ENCODE data around the gene ZNF519. TPM values are rescaled to one million over a fixed set of nuclear protein-coding genes. Genes with fewer than 3 reads are reported as not detected.
A peak's percentile ranks its signal among the peaks of the same experiment; 100 is the strongest.
"Not testable (repeated sequence)": the region's sequence is repeated elsewhere in the genome, so short reads cannot be mapped to it uniquely, and the experiment has no call there.

The ZNF519 gene
- polyA plus RNA-seq, 1 donor from 2014 or later = 7.3 TPM

GRCh38 chr18:14151564-14152113, 19.4 kb upstream of the ZNF519 start:
- not testable (repeated sequence) for H3K4me1 Mint-ChIP-seq, H3K9me3 Mint-ChIP-seq, H3K27me3 Mint-ChIP-seq, H3K27ac Mint-ChIP-seq, H3K4me3 Mint-ChIP-seq, H3K36me3 Mint-ChIP-seq

- H3K4me3 Mint-ChIP-seq, H3K4me1 Mint-ChIP-seq, H3K27ac Mint-ChIP-seq, H3K27me3 Mint-ChIP-seq, H3K36me3 Mint-ChIP-seq, H3K9me3 Mint-ChIP-seq: not testable (repeated sequence)
Observed at GRCh38 chr18:14150766-14151165, 18.5 kb upstream of the ZNF519 start.

GRCh38 chr18:14149916-14150420, 17.7 kb upstream of the ZNF519 start:
- H3K4me1 Mint-ChIP-seq, H3K27me3 Mint-ChIP-seq, H3K4me3 Mint-ChIP-seq, H3K27ac Mint-ChIP-seq, H3K9me3 Mint-ChIP-seq, H3K36me3 Mint-ChIP-seq: not testable (repeated sequence)

GRCh38 chr18:14149121-14149850, 17.1 kb upstream of the ZNF519 start:
- H3K36me3 Mint-ChIP-seq, H3K27ac Mint-ChIP-seq, H3K4me3 Mint-ChIP-seq: not testable (repeated sequence)

GRCh38 chr18:14147935-14148865, 16.0 kb upstream of the ZNF519 start:
- H3K27me3 Mint-ChIP-seq, H3K36me3 Mint-ChIP-seq, H3K9me3 Mint-ChIP-seq, H3K4me3 Mint-ChIP-seq, H3K4me1 Mint-ChIP-seq, H3K27ac Mint-ChIP-seq: not testable (repeated sequence)

More at GRCh38 chr18:14149121-14149850, 17.1 kb upstream of the ZNF519 start:
- not testable (repeated sequence) for H3K9me3 Mint-ChIP-seq, H3K4me1 Mint-ChIP-seq, H3K27me3 Mint-ChIP-seq

- not testable (repeated sequence) for H3K36me3 Mint-ChIP-seq, H3K9me3 Mint-ChIP-seq, H3K27ac Mint-ChIP-seq, H3K4me1 Mint-ChIP-seq, H3K4me3 Mint-ChIP-seq, H3K27me3 Mint-ChIP-seq
Observed at GRCh38 chr18:14146771-14147170, 14.5 kb upstream of the ZNF519 start.

- H3K36me3 Mint-ChIP-seq, H3K4me1 Mint-ChIP-seq, H3K9me3 Mint-ChIP-seq, H3K27me3 Mint-ChIP-seq, H3K27ac Mint-ChIP-seq: not testable (repeated sequence)
- H3K4me3 Mint-ChIP-seq = peak overlapping the region in 1 of 4 donors; percentile 28
Observed at GRCh38 chr18:14145581-14146338, 13.5 kb upstream of the ZNF519 start.

GRCh38 chr18:14145021-14145420, 12.8 kb upstream of the ZNF519 start:
- H3K27ac Mint-ChIP-seq, H3K4me1 Mint-ChIP-seq, H3K36me3 Mint-ChIP-seq, H3K4me3 Mint-ChIP-seq, H3K9me3 Mint-ChIP-seq, H3K27me3 Mint-ChIP-seq: not testable (repeated sequence)

GRCh38 chr18:14144628-14144895, 12.3 kb upstream of the ZNF519 start:
- no peak overlapping the region for H3K27ac Mint-ChIP-seq
- no peaks in the 10 kb centered on the region for H3K27me3 Mint-ChIP-seq
- no peak overlapping the region for H3K4me3 Mint-ChIP-seq
- H3K9me3 Mint-ChIP-seq = no peaks in the 10 kb centered on the region
- H3K36me3 Mint-ChIP-seq = no peaks in the 10 kb centered on the region
- no peaks in the 10 kb centered on the region for H3K4me1 Mint-ChIP-seq

GRCh38 chr18:14143871-14144627, 11.8 kb upstream of the ZNF519 start:
- not testable (repeated sequence) for H3K4me3 Mint-ChIP-seq, H3K27ac Mint-ChIP-seq, H3K4me1 Mint-ChIP-seq, H3K36me3 Mint-ChIP-seq, H3K27me3 Mint-ChIP-seq, H3K9me3 Mint-ChIP-seq

- H3K27ac Mint-ChIP-seq, H3K36me3 Mint-ChIP-seq, H3K4me3 Mint-ChIP-seq, H3K9me3 Mint-ChIP-seq, H3K27me3 Mint-ChIP-seq, H3K4me1 Mint-ChIP-seq: not testable (repeated sequence)
Observed at GRCh38 chr18:14143396-14143795, 11.2 kb upstream of the ZNF519 start.

GRCh38 chr18:14142177-14142576, 9.9 kb upstream of the ZNF519 start:
- H3K4me1 Mint-ChIP-seq, H3K4me3 Mint-ChIP-seq, H3K27me3 Mint-ChIP-seq, H3K9me3 Mint-ChIP-seq, H3K27ac Mint-ChIP-seq, H3K36me3 Mint-ChIP-seq: not testable (repeated sequence)

GRCh38 chr18:14139583-14139982, 7.3 kb upstream of the ZNF519 start:
- not testable (repeated sequence) for H3K9me3 Mint-ChIP-seq, H3K4me3 Mint-ChIP-seq, H3K27ac Mint-ChIP-seq, H3K27me3 Mint-ChIP-seq, H3K4me1 Mint-ChIP-seq, H3K36me3 Mint-ChIP-seq

GRCh38 chr18:14137971-14138370, 5.7 kb upstream of the ZNF519 start:
- H3K4me3 Mint-ChIP-seq, H3K9me3 Mint-ChIP-seq, H3K4me1 Mint-ChIP-seq, H3K27me3 Mint-ChIP-seq, H3K36me3 Mint-ChIP-seq, H3K27ac Mint-ChIP-seq: not testable (repeated sequence)
